ENCODE measurements around the gene TOMM40L.

GRCh38 chr1:161193561-161194235, 32.2 kb upstream of the TOMM40L start:
- TF ChIP-seq CTCF (IDR thresholded peaks at IDR 0.05) (no peak; the same call in 1 of the 2 replicates), REST (IDR thresholded peaks at IDR 0.05; ENCODE audit: insufficient read depth in 1 of 2, low read depth in 2 of 2, low read length in 1 of 2) (no peak)

Measured in Panc1 (cell line).